Neural crest cell (in vitro differentiated cells): ENCODE data around the gene FGA. TPM values are rescaled to one million over a fixed set of nuclear protein-coding genes. Genes with fewer than 3 reads are reported as not detected.

Experiments used
- DNase-seq: peaks from one replicate; pipeline ENCODE4 v3.0.0; 2021; ENCODE audit warnings: low read depth, mixed read lengths, low spot score
- H3K27ac Mint-ChIP-seq: one replicate; pipeline ENCODE4 v1.8.0; 2021; ENCODE audit warnings: mild to moderate bottlenecking, mixed read lengths; ENCODE audit not compliant: unreplicated experiment
- H3K27me3 Mint-ChIP-seq: 2 replicates; pipeline ENCODE4 v1.8.0; 2021; ENCODE audit warnings: low read depth, mild to moderate bottlenecking, mixed read lengths
- H3K36me3 Mint-ChIP-seq: 2 replicates; pipeline ENCODE4 v1.8.0; 2021; ENCODE audit warnings: low read depth, mild to moderate bottlenecking, mixed read lengths
- H3K4me1 Mint-ChIP-seq: 2 replicates; pipeline ENCODE4 v1.8.0; 2021; ENCODE audit warnings: mixed read lengths
- H3K4me3 Mint-ChIP-seq: one replicate; pipeline ENCODE4 v1.8.0; 2021; ENCODE audit warnings: mild to moderate bottlenecking, mixed read lengths
- H3K9me3 Mint-ChIP-seq: 2 replicates; pipeline ENCODE4 v1.8.0; 2021; ENCODE audit warnings: mixed read lengths
- CTCF ChIP-seq: fragments of 200-600 bp; sonication (generic); conservative IDR thresholded peaks from 2 replicates; pipeline ENCODE4 v1.5.0; 2021; ENCODE audit warnings: antibody characterized with exemption, mild to moderate bottlenecking
- total RNA-seq: library from RNA; stranded (reverse); gene quantifications from 2 replicates; pipeline ENCODE4 v1.2.1, GENCODE V29; 2021

FGA gene
- total RNA-seq, 1 donor from 2014 or later = not detected

DNA sequence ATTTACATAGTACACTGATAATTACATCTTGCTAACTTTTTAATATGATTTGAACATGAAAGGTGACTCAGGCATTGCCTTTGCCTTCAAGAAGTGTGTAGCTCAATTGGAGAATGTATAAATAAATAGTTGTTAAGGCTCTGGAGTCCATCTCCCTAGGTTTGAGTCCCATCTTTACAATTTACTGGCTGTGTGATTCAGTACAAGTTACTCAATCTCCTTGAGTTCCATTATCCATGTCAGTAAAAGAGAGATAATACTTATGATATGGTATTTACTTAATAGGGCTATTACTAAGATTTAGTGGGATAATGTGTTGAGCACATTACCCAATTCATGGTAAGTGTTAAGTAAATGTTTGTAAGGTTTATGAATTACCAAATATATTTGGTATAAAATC lies 23.8 kb upstream of the FGA start:
- H3K4me1 Mint-ChIP-seq = no peaks in the 10 kb centered on the region
- no peaks in the 10 kb centered on the region for H3K36me3 Mint-ChIP-seq
- no peaks in the 10 kb centered on the region for H3K9me3 Mint-ChIP-seq
- TF ChIP-seq CTCF = no peak
- H3K4me3 Mint-ChIP-seq = no peak overlapping the region
- DNase-seq = no peak
- no peak overlapping the region for H3K27ac Mint-ChIP-seq
- H3K27me3 Mint-ChIP-seq = peaks cover 15% of the 10 kb centered on the region

DNA sequence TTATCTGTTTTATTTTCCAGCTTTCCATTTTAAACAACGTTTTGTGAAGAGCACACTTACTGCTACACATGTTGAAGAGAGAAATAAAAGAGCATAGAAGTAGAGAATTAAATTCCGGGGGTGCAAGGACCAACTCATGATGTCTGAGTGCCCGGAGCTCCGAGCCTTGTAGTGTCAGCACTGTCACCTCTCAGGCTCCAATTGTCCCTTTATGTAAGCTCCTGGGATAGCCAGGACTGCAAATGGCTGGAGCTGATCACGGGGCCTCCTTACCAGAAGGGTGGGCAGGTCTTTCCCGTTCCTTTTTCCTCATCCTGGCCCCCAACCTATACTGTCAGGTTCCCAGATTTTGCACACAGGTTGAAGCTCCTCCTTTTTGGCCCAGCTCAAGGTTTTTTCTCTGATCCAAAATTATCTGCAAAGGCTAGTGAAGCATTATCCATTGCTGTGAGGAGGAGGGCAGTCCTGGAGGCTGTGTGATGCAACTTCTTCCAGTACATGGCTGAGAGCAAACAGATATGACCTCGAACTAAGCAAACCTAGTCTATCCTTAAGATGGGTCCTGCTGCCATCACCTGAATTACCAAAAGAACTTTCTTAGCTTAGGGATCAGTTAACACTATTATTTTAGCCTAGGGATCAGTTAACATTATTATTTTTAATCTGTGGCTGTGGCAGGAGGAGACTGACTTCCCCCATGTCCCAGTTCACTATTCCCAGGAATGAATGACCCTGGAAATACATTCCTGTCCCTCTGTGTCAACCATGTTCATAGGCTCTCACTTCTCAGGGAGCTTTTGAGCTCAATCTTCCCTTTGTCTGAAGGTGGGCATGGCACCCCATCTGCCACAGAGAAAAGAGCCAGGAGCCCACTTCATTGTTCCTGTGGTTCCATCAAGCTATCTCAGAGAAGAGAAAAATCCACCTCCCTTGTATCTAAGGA lies 22.2 kb upstream of the FGA start, which contains the start of gene FGG:
Gene FGG (minus strand): TSS at position 185 of the 943 bp plus-strand sequence. CDS start 47 bp downstream, at position 138.
- no peak within 1 kb of the TSS for H3K4me3 Mint-ChIP-seq
- no peak for TF ChIP-seq CTCF
- peaks cover 25% of the 10 kb centered on the region for H3K27me3 Mint-ChIP-seq
- no peak within 1 kb of the TSS for H3K27ac Mint-ChIP-seq
- H3K4me1 Mint-ChIP-seq = no peaks in the 10 kb centered on the region
- no peaks in the 10 kb centered on the region for H3K9me3 Mint-ChIP-seq
- DNase-seq = no peak
- H3K36me3 Mint-ChIP-seq = no peaks in the 10 kb centered on the region

GRCh38 chr4:154611833-154612232 lies 21.3 kb upstream of the FGA start:
- no peak for TF ChIP-seq CTCF
- Mint-ChIP-seq H3K27me3 (peaks cover 28% of the 10 kb centered on the region), H3K9me3 (no peaks in the 10 kb centered on the region), H3K4me3 (no peak overlapping the region), H3K36me3 (no peaks in the 10 kb centered on the region), H3K27ac (no peak overlapping the region), H3K4me1 (no peaks in the 10 kb centered on the region)
- no peak for DNase-seq

GRCh38 chr4:154610582-154610981 lies 20.0 kb upstream of the FGA start:
- TF ChIP-seq CTCF = no peak
- no peaks in the 10 kb centered on the region for H3K4me1 Mint-ChIP-seq
- no peak overlapping the region for H3K4me3 Mint-ChIP-seq
- H3K27ac Mint-ChIP-seq = no peak overlapping the region
- no peaks in the 10 kb centered on the region for H3K36me3 Mint-ChIP-seq
- H3K9me3 Mint-ChIP-seq = no peaks in the 10 kb centered on the region
- peaks cover 33% of the 10 kb centered on the region for H3K27me3 Mint-ChIP-seq
- DNase-seq = no peak

DNA sequence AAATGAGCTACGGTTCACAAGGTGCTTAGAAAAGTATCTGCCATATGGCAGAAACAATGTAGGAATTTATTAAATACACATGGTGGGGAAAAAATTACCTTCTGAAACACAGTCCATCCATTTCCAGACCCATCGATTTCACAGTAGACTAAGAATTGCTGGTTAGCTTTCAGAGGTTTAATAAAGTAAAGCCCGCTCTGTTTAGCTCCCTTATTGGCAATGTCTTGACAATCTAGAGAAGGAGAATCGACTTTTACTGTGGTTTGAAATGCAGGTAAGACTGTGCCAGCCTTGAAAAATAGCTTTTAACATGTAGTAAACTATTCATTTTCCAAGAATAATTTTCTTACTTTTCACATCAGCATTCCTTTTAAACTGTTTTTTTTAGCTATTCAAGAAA lies 19.0 kb upstream of the FGA start:
- no peak for TF ChIP-seq CTCF
- H3K4me3 Mint-ChIP-seq = no peak overlapping the region
- H3K4me1 Mint-ChIP-seq = no peaks in the 10 kb centered on the region
- H3K27ac Mint-ChIP-seq = no peak overlapping the region
- DNase-seq = no peak
- no peaks in the 10 kb centered on the region for H3K9me3 Mint-ChIP-seq
- H3K36me3 Mint-ChIP-seq = no peaks in the 10 kb centered on the region
- peaks cover 36% of the 10 kb centered on the region for H3K27me3 Mint-ChIP-seq
